SK-N-SH (cell line): ENCODE data around the gene MYNN.

ENCODE experiments used
- FOSL2 ChIP-seq: IDR thresholded peaks from 2 replicates; pipeline ENCODE4 v1.4.0; 2012; ENCODE audit warnings: low read depth, mild to moderate bottlenecking, moderate library complexity, borderline replicate concordance
- FOXJ3 ChIP-seq: sonication (generic); formaldehyde crosslinking; IDR thresholded peaks from 2 replicates; pipeline ENCODE4 v1.5.1; 2020; ENCODE audit warnings: mild to moderate bottlenecking, missing genetic modification reagents
- RAD21 ChIP-seq: IDR thresholded peaks from 2 replicates; pipeline ENCODE4 v1.6.1; 2012; ENCODE audit warnings: mild to moderate bottlenecking, low read length
- RFX5 ChIP-seq: IDR thresholded peaks from 2 replicates; pipeline ENCODE4 v1.6.1; 2012; ENCODE audit warnings: mild to moderate bottlenecking, improper control_type of control experiment, low read length
- TCF12 ChIP-seq: IDR thresholded peaks from 2 replicates; pipeline ENCODE4 v1.4.0; 2012
- TF ChIP-seq, protein P1 (sequence below): fragments of 200-600 bp; sonication (generic); IDR thresholded peaks from 2 replicates; pipeline ENCODE4 v1.6.1; 2017; ENCODE audit warnings: antibody characterized with exemption, mild to moderate bottlenecking, moderate library complexity
- TF ChIP-seq, protein P2 (sequence below): IDR thresholded peaks from 2 replicates; pipeline ENCODE4 v1.4.0; 2012; ENCODE audit warnings: low read depth

DNA sequence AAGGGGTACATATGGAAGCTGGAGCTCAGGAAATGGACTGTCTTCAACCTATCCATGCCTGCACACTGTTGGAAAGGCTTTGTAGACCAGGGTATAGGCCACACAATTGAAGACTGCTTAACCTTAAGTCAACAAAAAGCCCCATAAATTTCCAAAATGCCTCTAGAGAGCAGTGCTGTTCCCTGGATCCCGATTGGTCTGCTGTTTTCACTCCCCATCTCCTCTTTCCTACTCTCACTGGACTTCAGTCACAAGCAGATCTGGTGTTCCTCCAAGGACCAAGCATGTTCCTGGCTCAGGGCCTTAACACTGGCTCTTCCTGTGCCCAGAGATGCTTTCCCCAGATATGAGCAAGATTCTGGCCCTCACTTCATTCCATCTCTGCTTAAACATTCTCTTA, 62.3 kb downstream of the MYNN start:
- no peak for TF ChIP-seq RFX5
- no peak for TF ChIP-seq TCF12
- no peak for TF ChIP-seq FOXJ3
- TF ChIP-seq, protein P1, sequence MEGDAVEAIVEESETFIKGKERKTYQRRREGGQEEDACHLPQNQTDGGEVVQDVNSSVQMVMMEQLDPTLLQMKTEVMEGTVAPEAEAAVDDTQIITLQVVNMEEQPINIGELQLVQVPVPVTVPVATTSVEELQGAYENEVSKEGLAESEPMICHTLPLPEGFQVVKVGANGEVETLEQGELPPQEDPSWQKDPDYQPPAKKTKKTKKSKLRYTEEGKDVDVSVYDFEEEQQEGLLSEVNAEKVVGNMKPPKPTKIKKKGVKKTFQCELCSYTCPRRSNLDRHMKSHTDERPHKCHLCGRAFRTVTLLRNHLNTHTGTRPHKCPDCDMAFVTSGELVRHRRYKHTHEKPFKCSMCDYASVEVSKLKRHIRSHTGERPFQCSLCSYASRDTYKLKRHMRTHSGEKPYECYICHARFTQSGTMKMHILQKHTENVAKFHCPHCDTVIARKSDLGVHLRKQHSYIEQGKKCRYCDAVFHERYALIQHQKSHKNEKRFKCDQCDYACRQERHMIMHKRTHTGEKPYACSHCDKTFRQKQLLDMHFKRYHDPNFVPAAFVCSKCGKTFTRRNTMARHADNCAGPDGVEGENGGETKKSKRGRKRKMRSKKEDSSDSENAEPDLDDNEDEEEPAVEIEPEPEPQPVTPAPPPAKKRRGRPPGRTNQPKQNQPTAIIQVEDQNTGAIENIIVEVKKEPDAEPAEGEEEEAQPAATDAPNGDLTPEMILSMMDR: no peak
- no peak for TF ChIP-seq FOSL2
- no peak for TF ChIP-seq RAD21
- TF ChIP-seq, protein P2, sequence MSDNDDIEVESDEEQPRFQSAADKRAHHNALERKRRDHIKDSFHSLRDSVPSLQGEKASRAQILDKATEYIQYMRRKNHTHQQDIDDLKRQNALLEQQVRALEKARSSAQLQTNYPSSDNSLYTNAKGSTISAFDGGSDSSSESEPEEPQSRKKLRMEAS: no peak
